ENCODE measurements around the gene CYP19A1.
A peak's percentile ranks its signal among the peaks of the same experiment; 100 is the strongest.
"Not testable (repeated sequence)": the region's sequence is repeated elsewhere in the genome, so short reads cannot be mapped to it uniquely, and the experiment has no call there.

The CYP19A1 gene

GRCh38 chr15:51298620-51299019 is 39.8 kb downstream of the CYP19A1 start:
- DNase-seq (ENCODE audit: low read depth), result no peak

GRCh38 chr15:51290720-51291119 is 47.7 kb downstream of the CYP19A1 start:
- DNase-seq (ENCODE audit: low read depth), result no peak

GRCh38 chr15:51289290-51289689 is 49.1 kb downstream of the CYP19A1 start:
- DNase-seq (ENCODE audit: low read depth), result no peak

- no peak for DNase-seq (ENCODE audit: low read depth)
Observed at GRCh38 chr15:51288143-51289065, 50.0 kb downstream of the CYP19A1 start.

DNA sequence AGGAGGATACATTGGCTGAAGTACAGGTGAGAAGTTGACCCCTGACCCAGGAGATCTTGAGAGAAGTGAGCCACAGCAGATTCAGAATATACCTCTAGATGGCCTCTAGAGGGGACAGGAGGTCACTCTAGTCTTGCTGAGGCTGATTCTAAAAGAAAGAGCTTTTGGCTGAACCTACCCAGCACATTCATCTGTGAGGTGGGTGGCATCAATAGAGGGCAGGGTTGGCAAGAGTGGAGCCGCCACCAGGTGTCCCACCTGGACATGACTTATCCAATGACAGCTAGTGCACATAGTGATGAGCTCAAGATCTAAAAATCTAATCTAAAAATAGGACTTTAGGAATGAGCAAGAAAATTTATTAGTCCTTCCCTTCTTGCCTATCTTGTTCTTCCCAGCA is 51.6 kb downstream of the CYP19A1 start:
- DNase-seq (ENCODE audit: low read depth), result no peak

DNA sequence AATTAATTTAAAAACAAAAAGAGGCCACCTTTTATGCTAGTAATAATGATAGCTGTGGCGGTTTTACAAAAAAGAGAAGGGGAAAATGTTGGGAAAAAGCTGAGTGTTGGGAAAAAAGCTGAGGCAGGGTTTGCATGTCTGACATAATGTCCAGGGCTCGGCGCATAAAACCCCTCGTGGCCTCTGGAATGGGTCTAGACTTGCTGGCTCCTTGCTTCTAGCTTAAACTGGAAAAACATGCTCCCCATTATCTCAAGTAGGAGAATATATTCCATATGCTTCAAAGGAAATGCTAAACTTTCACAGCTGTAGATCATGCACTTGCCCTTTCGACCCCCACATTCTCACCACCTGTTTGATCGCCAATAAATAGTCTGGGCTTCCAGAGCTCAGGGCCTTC is 53.0 kb downstream of the CYP19A1 start:
- DNase-seq (ENCODE audit: low read depth), result no peak

- no peak for DNase-seq (ENCODE audit: low read depth)
Observed at GRCh38 chr15:51284871-51285270, 53.5 kb downstream of the CYP19A1 start.

- DNase-seq (ENCODE audit: low read depth), result no peak
Observed at GRCh38 chr15:51283026-51283425, 55.4 kb downstream of the CYP19A1 start.

- not testable (repeated sequence) for DNase-seq (ENCODE audit: low read depth)
Observed at GRCh38 chr15:51282241-51282640, 56.2 kb downstream of the CYP19A1 start.

DNA sequence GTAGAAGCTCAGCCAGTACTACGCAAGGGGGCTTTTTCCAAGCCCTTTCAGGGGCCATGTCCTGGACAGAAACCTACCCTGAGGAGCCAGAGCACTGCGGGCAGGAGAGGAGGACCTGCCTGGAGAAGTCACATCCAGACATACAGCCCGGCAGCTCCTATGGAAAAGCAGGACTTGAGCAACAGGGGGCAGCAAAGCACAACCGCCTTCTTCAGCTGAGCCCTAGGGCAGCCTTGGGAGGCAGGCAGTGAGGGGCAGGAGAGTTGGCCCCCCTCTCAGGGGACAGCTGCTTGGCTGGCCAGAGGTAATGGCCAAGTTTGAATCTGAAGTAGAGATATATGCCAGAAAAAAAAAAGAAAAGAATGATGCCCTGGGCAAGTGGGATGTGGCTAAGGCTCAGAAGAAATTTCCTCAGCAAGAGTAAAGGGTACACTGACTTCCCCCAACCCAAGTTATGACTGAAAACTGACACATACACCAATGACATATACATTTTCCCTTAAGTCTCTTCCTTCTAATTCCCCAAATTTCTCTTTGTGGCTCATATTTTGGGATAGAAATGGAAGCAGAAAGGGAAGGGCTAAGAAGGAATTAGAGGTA is 56.9 kb downstream of the CYP19A1 start:
- peak; percentile 61 for DNase-seq (ENCODE audit: low read depth)

DNA sequence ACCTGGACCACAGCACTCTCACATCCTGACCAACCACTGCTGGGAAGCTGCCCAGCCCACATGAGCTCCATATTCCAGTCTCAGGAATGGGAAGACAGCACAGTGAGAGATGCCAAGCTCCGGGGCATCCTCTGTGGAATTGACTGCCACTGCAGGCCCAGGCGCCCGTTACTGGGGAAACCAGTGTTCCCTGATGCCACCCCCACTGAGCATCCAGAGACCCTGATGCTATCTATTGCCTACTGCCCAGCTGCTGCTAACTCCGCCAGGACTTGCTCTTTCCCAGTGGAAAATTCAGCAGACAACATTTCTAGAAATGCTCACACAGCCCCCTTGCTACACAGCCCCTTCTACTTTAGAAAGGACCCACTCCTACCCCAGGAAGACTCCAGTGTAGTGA is 57.6 kb downstream of the CYP19A1 start:
- DNase-seq (ENCODE audit: low read depth), result no peak

DNA sequence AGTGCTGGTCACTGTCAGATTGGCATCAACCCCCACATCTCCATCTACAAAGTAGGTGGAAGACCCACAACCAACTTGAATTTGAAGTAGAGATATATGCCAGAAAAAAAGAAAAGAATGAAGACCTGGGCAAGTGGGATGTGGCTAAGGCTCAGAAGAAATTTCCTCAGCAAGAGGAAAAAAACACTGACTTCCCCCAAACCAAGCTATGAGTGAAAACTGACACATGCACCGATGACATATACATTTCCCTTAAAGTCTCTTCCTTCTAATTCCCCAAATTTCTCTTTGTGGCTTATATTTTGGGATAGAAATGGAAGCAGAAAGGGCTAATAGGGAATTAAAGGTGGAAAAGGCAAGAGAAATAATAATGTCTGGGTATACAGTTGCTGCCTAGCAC is 59.0 kb downstream of the CYP19A1 start:
- DNase-seq (ENCODE audit: low read depth), result no peak

DNA sequence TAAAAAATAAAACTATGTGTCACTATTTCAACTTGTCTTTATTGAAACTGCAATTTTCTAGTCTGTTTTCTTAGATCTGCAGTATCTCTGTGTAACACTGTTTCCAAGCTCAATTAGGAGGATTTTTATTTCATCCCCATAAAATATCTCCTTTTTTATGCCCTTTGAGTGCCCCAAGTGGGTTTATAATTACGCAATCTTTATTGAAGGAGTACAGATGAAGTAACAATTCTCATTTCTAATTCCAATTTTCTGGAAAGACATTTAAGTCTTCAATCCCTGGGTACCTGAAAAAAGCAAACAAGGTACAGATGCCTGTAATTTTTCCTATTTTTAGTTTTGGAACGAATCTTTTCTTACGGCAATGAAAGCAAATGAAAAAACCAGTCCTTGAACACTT is 61.3 kb downstream of the CYP19A1 start:
- no peak for DNase-seq (ENCODE audit: low read depth)

- DNase-seq (ENCODE audit: low read depth), result no peak
Observed at GRCh38 chr15:51274956-51275355, 63.4 kb downstream of the CYP19A1 start.

GRCh38 chr15:51270706-51271105 is 67.7 kb downstream of the CYP19A1 start:
- DNase-seq (ENCODE audit: low read depth), result no peak

- no peak for DNase-seq (ENCODE audit: low read depth)
Observed at GRCh38 chr15:51269496-51269895, 68.9 kb downstream of the CYP19A1 start.

GRCh38 chr15:51267703-51268083 is 70.7 kb downstream of the CYP19A1 start:
- DNase-seq (ENCODE audit: low read depth), result no peak

DNA sequence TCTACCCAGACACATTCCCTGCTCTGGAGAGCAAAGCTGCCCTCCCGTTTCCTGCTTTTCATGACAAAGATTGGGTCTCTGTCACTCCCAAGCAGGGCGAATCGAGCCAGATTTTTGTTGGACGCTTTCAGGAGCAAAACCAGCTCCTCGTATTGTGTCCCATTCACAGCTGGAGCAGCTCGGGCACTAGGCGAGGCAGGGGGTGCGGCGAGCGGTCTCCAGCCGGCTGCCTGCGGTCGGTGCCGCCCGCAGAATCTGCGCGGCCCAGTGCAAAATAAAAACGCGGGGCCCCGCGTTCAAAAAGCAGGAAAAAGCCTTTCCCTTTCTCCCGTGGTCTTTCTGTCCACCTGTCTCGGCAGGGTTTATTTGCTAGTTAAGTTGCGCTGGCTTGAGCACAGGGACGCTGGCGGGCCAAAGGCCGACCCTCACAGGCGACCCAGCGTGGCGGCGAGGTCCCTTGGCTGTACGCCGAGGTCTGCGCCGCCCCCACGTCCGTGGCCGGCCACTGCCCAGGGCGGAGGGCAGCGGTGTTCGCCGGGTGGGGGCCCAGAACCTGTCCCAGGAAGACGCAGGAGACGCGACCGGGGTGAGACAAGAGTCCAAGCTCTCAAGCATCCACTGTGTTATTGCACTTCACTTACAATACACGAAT is 71.2 kb downstream of the CYP19A1 start:
- peak; percentile 25 for DNase-seq (ENCODE audit: low read depth)

- DNase-seq (ENCODE audit: low read depth), result peak; percentile 14
Observed at GRCh38 chr15:51266656-51267050, 71.7 kb downstream of the CYP19A1 start.

- DNase-seq (ENCODE audit: low read depth), result no peak
Observed at GRCh38 chr15:51265037-51265555, 73.3 kb downstream of the CYP19A1 start.

DNA sequence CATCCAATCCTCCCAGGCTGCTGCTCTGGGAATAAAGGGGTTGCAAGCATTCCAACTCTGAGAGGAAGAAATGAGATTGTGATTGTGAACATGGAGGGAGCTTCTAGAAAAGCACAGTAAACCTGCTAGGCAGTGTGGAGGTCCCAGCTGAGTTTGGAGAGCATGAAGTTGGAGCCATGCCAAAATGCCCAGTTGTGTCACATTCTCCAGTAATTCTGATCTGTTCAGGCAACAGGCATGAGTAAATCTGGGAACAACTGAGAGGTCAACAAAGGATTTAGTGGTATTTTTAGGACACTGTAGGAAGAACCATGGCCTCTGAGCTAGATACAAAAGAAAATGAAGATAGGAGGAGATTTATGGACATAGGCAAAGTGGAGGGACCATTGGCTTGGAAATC is 74.7 kb downstream of the CYP19A1 start:
- peak; percentile 9 for DNase-seq (ENCODE audit: low read depth)

DNA sequence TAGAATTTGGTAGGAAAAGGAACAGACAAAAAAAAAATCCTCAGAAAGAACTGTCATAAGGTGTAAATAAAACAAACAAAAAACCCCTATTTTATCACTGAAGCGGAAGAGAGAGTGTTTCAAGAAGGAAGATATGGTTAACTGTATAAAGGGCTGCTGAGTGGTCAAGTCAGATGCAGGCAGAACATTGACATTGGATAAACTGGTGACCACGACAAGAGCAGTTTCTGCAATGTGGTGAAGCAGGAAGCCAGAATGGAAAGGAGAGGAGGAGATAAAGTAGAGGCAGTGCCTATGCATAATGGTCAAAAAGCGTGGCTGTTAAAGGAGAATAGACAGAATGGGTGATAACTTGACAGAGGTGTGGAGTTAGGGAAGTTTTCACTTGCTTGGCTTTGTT is 75.3 kb downstream of the CYP19A1 start:
- no peak for DNase-seq (ENCODE audit: low read depth)

DNA sequence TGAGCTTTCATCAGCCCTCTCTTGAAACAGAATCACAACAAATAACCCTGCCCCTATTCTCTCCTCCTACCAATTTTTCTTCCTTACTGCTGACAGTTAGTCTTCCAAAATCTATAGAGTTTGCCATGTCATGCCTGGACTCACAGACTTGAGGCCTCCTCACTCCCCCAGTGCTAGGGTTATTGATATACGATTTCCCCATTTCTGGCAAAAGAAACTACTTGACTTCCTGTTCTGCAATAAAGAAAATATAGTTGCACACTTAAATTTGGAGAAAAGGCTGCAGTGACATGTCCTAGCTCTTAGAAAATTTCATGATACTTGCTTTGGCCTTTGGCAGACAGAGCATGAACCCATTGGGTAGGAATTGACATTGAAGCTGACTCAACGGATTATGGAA is 75.9 kb downstream of the CYP19A1 start:
- no peak for DNase-seq (ENCODE audit: low read depth)
